GM12878 (cell line): Measurements from ENCODE around the gene RAPGEF1. TPM values are rescaled to one million over a fixed set of nuclear protein-coding genes. Genes with fewer than 3 reads are reported as not detected.

Experiments
- ATAC-seq: fragments of 200-7000 bp; cut with Tn5 transposase; 3 replicates; pipeline ENCODE4 v1.9.1; 2020; ENCODE audit warnings: mild to moderate bottlenecking, moderate library complexity
- BruUV-seq: library from RNA; stranded (reverse); fragments of 400-500 nt; replicated peaks from 2 replicates; lab custom pipeline; 2021; lab: Mats Ljungman, UMichigan
- CTCF ChIA-PET: fragments of 300-600 bp; sonication (Branson Sonifier 250); formaldehyde crosslinking; extraction: SDS; loops from one replicate; lab custom pipeline; 2021; ENCODE audit warnings: inconsistent platforms; lab: Yijun Ruan, JAX
- POLR2A ChIA-PET: fragments of 350-600 bp; formaldehyde crosslinking; extraction: SDS; loops from one replicate; lab custom pipeline; 2021; ENCODE audit warnings: inconsistent platforms; lab: Charles Lee
- RAD21 ChIA-PET: fragments of 300-600 bp; sonication (Branson Sonifier 250); formaldehyde crosslinking; loops from one replicate; lab custom pipeline; 2023; ENCODE audit warnings: antibody characterized with exemption; ENCODE audit not compliant: unreplicated experiment; lab: Charles Lee
- SMC1A ChIA-PET: fragments of 300-600 bp; sonication (Branson Sonifier 250); formaldehyde crosslinking; loops from one replicate; lab custom pipeline; 2023; ENCODE audit not compliant: unreplicated experiment, uncharacterized antibody; lab: Charles Lee
- DNase-seq: peaks from one replicate; pipeline ENCODE4 v3.0.0-alpha.2; 2011; ENCODE audit warnings: low read depth, low spot score
- FAIRE-seq: peaks from 3 replicates; lab custom pipeline; 2011; peaks lifted over from hg19 to GRCh38; lab: Jason Lieb, UNC
- H2AFZ ChIP-seq: 2 replicates; pipeline ENCODE4 v1.6.0; 2011; ENCODE audit warnings: low read depth, low read length, control low read depth; ENCODE audit not compliant: control insufficient read depth
- H3K27ac ChIP-seq: 2 replicates; pipeline ENCODE4 v1.5.1; 2011; ENCODE audit warnings: control low read depth; ENCODE audit not compliant: control insufficient read depth, insufficient read depth
- H3K27me3 ChIP-seq, 2 experiments: replicated peaks in 1 of 2; 2 replicates each; pipeline versions ENCODE4 v1.6.0 to v1.6.1; 2011; ENCODE audit warnings: low read length in 1 of 2; ENCODE audit not compliant: control insufficient read depth in 2 of 2, insufficient read depth in 2 of 2
- H3K36me3 ChIP-seq, 2 experiments: 2 replicates each; pipeline ENCODE4 v1.5.1; 2011; ENCODE audit warnings: low read length in 1 of 2; ENCODE audit not compliant: control insufficient read depth in 2 of 2, insufficient read depth in 2 of 2
- H3K4me1 ChIP-seq: 2 replicates; pipeline ENCODE4 v1.6.1; 2011; ENCODE audit warnings: mild to moderate bottlenecking, low read length, moderate library complexity, mixed read lengths; ENCODE audit not compliant: control insufficient read depth, insufficient read depth
- H3K4me2 ChIP-seq: 2 replicates; pipeline ENCODE4 v1.6.0; 2011; ENCODE audit warnings: control low read depth; ENCODE audit not compliant: control insufficient read depth, insufficient read depth
- H3K4me3 ChIP-seq: fragments of 200-600 bp; sonication (generic); 2 replicates; pipeline ENCODE4 v1.5.1; 2016
- H3K79me2 ChIP-seq: 2 replicates; pipeline ENCODE4 v1.6.0; 2011; ENCODE audit warnings: low read length; ENCODE audit not compliant: control insufficient read depth, insufficient read depth
- H3K9ac ChIP-seq: 2 replicates; pipeline ENCODE4 v1.8.0; 2011; ENCODE audit warnings: low read length, control low read depth, mixed read lengths; ENCODE audit not compliant: control insufficient read depth, insufficient read depth
- H3K9me3 ChIP-seq: replicated peaks from 3 replicates; pipeline ENCODE4 v1.5.1; 2011; ENCODE audit warnings: mild to moderate bottlenecking, low read length; ENCODE audit not compliant: control insufficient read depth, insufficient read depth
- H4K20me1 ChIP-seq: 2 replicates; pipeline ENCODE4 v1.6.0; 2011; ENCODE audit not compliant: control insufficient read depth, insufficient read depth
- BACH1 ChIP-seq: fragments of 450-650 bp; IDR thresholded peaks from 2 replicates; pipeline ENCODE4 v1.6.1; 2017; ENCODE audit warnings: mild to moderate bottlenecking, borderline replicate concordance
- CHD2 ChIP-seq: IDR thresholded peaks from 2 replicates; pipeline ENCODE4 v1.6.1; 2011; ENCODE audit warnings: low read depth, low read length, improper control_type of control experiment, borderline replicate concordance
- EP300 ChIP-seq, 2 experiments: fragments of 150-350 bp in 1 of 2; IDR thresholded peaks; 2 replicates each; pipeline ENCODE4 v1.6.1; 2011 to 2012; ENCODE audit warnings: low read depth in 2 of 2, low read length in 2 of 2, borderline replicate concordance in 1 of 2, improper control_type of control experiment in 1 of 2, inconsistent platforms in 1 of 2; ENCODE audit not compliant: control insufficient read depth in 1 of 2
- HDAC6 ChIP-seq: fragments of 200-600 bp; sonication (generic); IDR thresholded peaks from one replicate; pipeline ENCODE4 v1.8.0; 2017; ENCODE audit warnings: antibody characterized with exemption; ENCODE audit not compliant: unreplicated experiment
- HDGF ChIP-seq: fragments of 450-650 bp; IDR thresholded peaks from 2 replicates; pipeline ENCODE4 v1.6.1; 2016; ENCODE audit warnings: antibody characterized with exemption
- KLF5 ChIP-seq: fragments of 450-650 bp; IDR thresholded peaks from 2 replicates; pipeline ENCODE4 v1.6.1; 2014; ENCODE audit warnings: mild to moderate bottlenecking; ENCODE audit not compliant: partially characterized antibody
- MXI1 ChIP-seq: fragments of 150-350 bp; IDR thresholded peaks from 2 replicates; pipeline ENCODE4 v1.6.1; 2011; ENCODE audit warnings: low read depth, mild to moderate bottlenecking, inconsistent platforms, low read length, improper control_type of control experiment
- PAX8 ChIP-seq: fragments of 450-650 bp; IDR thresholded peaks from 2 replicates; pipeline ENCODE4 v1.6.1; 2017; ENCODE audit warnings: mild to moderate bottlenecking, moderate library complexity
- PML ChIP-seq: IDR thresholded peaks from 2 replicates; pipeline ENCODE4 v1.6.1; 2012; ENCODE audit warnings: low read length, inconsistent platforms
- POLR2A ChIP-seq: IDR thresholded peaks from 2 replicates; pipeline ENCODE4 v1.6.1; 2011; ENCODE audit warnings: low read depth, mild to moderate bottlenecking, low read length
- POLR2AphosphoS5 ChIP-seq: IDR thresholded peaks from 2 replicates; pipeline ENCODE4 v1.6.1; 2011; ENCODE audit warnings: mild to moderate bottlenecking, low read length, inconsistent platforms
- POU2F2 ChIP-seq: IDR thresholded peaks from 3 replicates; pipeline ENCODE4 v1.6.1; 2011; ENCODE audit warnings: low read depth, mild to moderate bottlenecking, low read length, borderline replicate concordance
- RELA ChIP-seq: fragments of 450-650 bp; IDR thresholded peaks from 2 replicates; pipeline ENCODE4 v1.8.0; 2014; ENCODE audit warnings: borderline replicate concordance; ENCODE audit not compliant: partially characterized antibody
- SIN3A ChIP-seq: IDR thresholded peaks from 2 replicates; pipeline ENCODE4 v1.6.1; 2012; ENCODE audit warnings: low read depth, low read length, improper control_type of control experiment
- TARDBP ChIP-seq: IDR thresholded peaks from 2 replicates; pipeline ENCODE4 v1.6.1; 2016; ENCODE audit warnings: borderline replicate concordance
- WGBS: methylation state at CpG from one replicate; pipeline ENCODE4 v1.1.6; 2016; ENCODE audit warnings: low lambda C conversion rate; ENCODE audit not compliant: insufficient replicate concordance, insufficient coverage; ENCODE audit errors: missing lambda C conversion rate; 5-methylcytosine and 5-hydroxymethylcytosine counted together
- in situ Hi-C: fragments of 300-500 bp; cut with MboI; formaldehyde crosslinking; loops from 9 replicates; pipeline ENCODE4 v1.14.3; 2018; ENCODE audit warnings: mixed read lengths
- intact Hi-C: fragments of 100-400 bp; cut with micrococcal nuclease; formaldehyde crosslinking; loops from one replicate; pipeline ENCODE4 v1.14.2; 2022; ENCODE audit not compliant: unreplicated experiment
- polyA plus RNA-seq, 11 experiments: library from polyadenylated mRNA; depleted of rRNA in 4 of 11; unstranded in 6 of 11; stranded (reverse) in 5 of 11; fragments of >200 nt; fragmentation: Nextera tagmentation in 4 of 11; fragmentation: Illumina TruSeq in 1 of 11; extraction: Ambion mirVana in 4 of 11; extraction: Trizol in 1 of 11; gene quantifications; 1 replicate in 1 of 11; 2 replicates in 10 of 11; pipeline versions ENCODE4 v1.2.1 to v1.2.3, GENCODE V29; 2011 to 2016; ENCODE audit warnings: inconsistent platforms in 2 of 11, missing spikeins in 2 of 11, low read depth in 1 of 11
- total RNA-seq, 4 experiments: library from RNA; depleted of rRNA in 3 of 4; stranded (reverse); fragments of >200 nt in 3 of 4; fragmentation: Illumina TruSeq in 1 of 4; extraction: Trizol in 1 of 4; gene quantifications; 2 replicates each; pipeline versions ENCODE4 v1.2.1 to v1.2.3, GENCODE V29; 2013 to 2021
- TF ChIP-seq, protein P1 (sequence below): IDR thresholded peaks from 2 replicates; pipeline ENCODE4 v1.6.1; 2012; ENCODE audit warnings: low read length, inconsistent platforms
- TF ChIP-seq, protein P2 (sequence below): IDR thresholded peaks from 2 replicates; pipeline ENCODE4 v1.6.1; 2012; ENCODE audit warnings: low read depth, low read length, improper control_type of control experiment
- TF ChIP-seq, protein P3 (sequence below): fragments of 150-350 bp; IDR thresholded peaks from 2 replicates; pipeline ENCODE4 v1.6.1; 2014; ENCODE audit warnings: mild to moderate bottlenecking, low read depth, low read length
- TF ChIP-seq, protein P4 (sequence below): fragments of 450-650 bp; IDR thresholded peaks from 2 replicates; pipeline ENCODE4 v1.6.1; 2016; ENCODE audit warnings: mild to moderate bottlenecking

The RAPGEF1 gene
- total and polyA plus RNA-seq, 10 of the 15 experiments (the other 5 are each of a cell fraction or from before 2014, with no cell fraction given), result 0.42 to 113 (median 45.9) TPM

DNA sequence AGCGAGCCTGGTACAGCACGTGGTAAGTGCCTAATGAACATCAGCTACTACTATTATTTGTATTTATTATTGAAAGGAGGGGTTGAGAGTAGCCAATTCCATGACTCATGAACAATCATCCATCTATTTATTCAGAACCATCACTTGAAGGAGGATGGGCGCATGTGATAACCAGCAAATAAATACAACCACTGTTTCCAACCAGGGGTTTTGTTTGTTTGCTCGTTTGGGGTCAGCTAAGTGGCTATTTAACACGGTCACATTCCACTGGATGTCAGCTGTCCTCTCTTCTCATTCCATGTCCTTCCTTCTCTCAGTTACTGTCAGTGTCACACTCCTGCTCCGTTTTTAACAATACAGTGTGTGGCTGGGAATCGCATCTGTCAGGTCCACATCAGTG lies 8.6 kb downstream of the RAPGEF1 start (continued):
- TF ChIP-seq, protein P1, sequence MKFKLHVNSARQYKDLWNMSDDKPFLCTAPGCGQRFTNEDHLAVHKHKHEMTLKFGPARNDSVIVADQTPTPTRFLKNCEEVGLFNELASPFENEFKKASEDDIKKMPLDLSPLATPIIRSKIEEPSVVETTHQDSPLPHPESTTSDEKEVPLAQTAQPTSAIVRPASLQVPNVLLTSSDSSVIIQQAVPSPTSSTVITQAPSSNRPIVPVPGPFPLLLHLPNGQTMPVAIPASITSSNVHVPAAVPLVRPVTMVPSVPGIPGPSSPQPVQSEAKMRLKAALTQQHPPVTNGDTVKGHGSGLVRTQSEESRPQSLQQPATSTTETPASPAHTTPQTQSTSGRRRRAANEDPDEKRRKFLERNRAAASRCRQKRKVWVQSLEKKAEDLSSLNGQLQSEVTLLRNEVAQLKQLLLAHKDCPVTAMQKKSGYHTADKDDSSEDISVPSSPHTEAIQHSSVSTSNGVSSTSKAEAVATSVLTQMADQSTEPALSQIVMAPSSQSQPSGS, result no peak
- TF ChIP-seq TARDBP (no peak), KLF5 (no peak)

DNA sequence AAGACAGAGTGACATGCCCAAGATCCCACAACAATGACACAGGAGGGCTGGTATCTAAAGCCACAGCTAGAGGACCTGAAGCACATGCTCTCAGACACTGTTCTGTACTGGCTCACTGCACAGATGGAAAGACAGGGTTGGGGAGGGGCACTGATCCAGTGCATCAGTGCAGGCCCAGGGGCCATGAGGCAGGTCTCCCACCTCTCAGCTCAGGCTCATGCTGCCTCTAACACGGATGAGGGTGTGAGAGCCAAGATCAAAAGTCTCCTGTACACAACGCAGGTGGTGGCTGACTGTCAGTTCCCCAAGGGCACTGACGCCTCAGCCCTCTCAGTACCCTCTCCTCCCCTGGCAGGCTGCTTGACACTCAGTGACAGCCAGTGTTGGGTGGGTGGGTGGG lies 10.9 kb downstream of the RAPGEF1 start:
- peak; percentile 39 for ATAC-seq
- peaks cover 90% of the 10 kb centered on the region for H3K79me2 ChIP-seq
- H3K4me3 ChIP-seq, result peak overlapping the region; percentile 63; the same call in 1 of the 2 replicates
- no peaks in the 10 kb centered on the region for H3K9me3 ChIP-seq
- H4K20me1 ChIP-seq, result no peaks in the 10 kb centered on the region
- no peaks in the 10 kb centered on the region for H3K27me3 ChIP-seq
- no peak for DNase-seq
- intact Hi-C loops (loop anchor here (1.0 to 2.0 kb wide), 3 partner anchors 19 to 60 kb away; no protein-coding TSS in a partner anchor), in situ Hi-C loops (loop anchor here (10.0 kb wide), 1 partner anchor 464 kb away; no protein-coding TSS in a partner anchor)
- peaks cover 73% of the 10 kb centered on the region for H3K4me1 ChIP-seq
- H2AFZ ChIP-seq, result no peak overlapping the region
- H3K9ac ChIP-seq, result peak overlapping the region; percentile 77
- H3K36me3 ChIP-seq, result 0 out of 4 replicates have a peak, but pooled peaks cover 0 to 1% of the 10 kb centered on the region in 2 experiments
- FAIRE-seq, result no peak
- BruUV-seq, result no TSS peak
- 0% methylated on average over 3 of the region's 3 CpGs for WGBS
- RAD21 ChIA-PET, result interaction anchor here (0.5 to 17.7 kb wide), 11 partner anchors 9 to 487 kb away, joined by 4 to 408 read pairs (median 35); no protein-coding TSS in a partner anchor
- peak overlapping the region; percentile 97 for H3K4me2 ChIP-seq
- SMC1A ChIA-PET, result interaction anchor here (1.8 to 21.2 kb wide), 11 partner anchors 8 to 109 kb away, joined by 4 to 535 read pairs (median 19); no protein-coding TSS in a partner anchor
- H3K27ac ChIP-seq, result peak overlapping the region; percentile 99
- POLR2A ChIA-PET, result interaction anchor here (0.6 to 17.4 kb wide), 7 partner anchors 9 to 107 kb away, joined by 3 to 291 read pairs (median 12); partner anchors contain the start of gene RAPGEF1
- CTCF ChIA-PET, result interaction anchor here (1.0 to 17.1 kb wide), 10 partner anchors 9 to 137 kb away, joined by 4 to 197 read pairs (median 12); partner anchors contain the start of gene RAPGEF1
- TF ChIP-seq RELA (peak; percentile 22), HDAC6 (no peak), MXI1 (peak; percentile 85), CHD2 (0 out of 2 replicates have a peak, but pooled peaks have one; percentile 27), EP300 (IDR thresholded peaks at IDR 0.05; ENCODE audit: borderline replicate concordance in 1 of 2, control insufficient read depth in 1 of 2, low read depth in 2 of 2, low read length in 2 of 2) (peak in 1 of 2 experiments; percentile 25; a peak in 1 of 4 replicates), SIN3A (peak; percentile 63; the same call in 1 of the 2 replicates), HDGF (peak; percentile 85), POU2F2 (0 out of 3 replicates have a peak, but pooled peaks have one; percentile 10), POLR2AphosphoS5 (peak; percentile 90), PAX8 (no peak), PML (no peak), BACH1 (0 out of 2 replicates have a peak, but pooled peaks have one; percentile 15), POLR2A (peak; percentile 76)
- TF ChIP-seq, protein P2, sequence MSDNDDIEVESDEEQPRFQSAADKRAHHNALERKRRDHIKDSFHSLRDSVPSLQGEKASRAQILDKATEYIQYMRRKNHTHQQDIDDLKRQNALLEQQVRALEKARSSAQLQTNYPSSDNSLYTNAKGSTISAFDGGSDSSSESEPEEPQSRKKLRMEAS, result peak; percentile 65; the same call in 1 of the 2 replicates
- TF ChIP-seq, protein P3, sequence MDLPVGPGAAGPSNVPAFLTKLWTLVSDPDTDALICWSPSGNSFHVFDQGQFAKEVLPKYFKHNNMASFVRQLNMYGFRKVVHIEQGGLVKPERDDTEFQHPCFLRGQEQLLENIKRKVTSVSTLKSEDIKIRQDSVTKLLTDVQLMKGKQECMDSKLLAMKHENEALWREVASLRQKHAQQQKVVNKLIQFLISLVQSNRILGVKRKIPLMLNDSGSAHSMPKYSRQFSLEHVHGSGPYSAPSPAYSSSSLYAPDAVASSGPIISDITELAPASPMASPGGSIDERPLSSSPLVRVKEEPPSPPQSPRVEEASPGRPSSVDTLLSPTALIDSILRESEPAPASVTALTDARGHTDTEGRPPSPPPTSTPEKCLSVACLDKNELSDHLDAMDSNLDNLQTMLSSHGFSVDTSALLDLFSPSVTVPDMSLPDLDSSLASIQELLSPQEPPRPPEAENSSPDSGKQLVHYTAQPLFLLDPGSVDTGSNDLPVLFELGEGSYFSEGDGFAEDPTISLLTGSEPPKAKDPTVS, result no peak
- TF ChIP-seq, protein P4, sequence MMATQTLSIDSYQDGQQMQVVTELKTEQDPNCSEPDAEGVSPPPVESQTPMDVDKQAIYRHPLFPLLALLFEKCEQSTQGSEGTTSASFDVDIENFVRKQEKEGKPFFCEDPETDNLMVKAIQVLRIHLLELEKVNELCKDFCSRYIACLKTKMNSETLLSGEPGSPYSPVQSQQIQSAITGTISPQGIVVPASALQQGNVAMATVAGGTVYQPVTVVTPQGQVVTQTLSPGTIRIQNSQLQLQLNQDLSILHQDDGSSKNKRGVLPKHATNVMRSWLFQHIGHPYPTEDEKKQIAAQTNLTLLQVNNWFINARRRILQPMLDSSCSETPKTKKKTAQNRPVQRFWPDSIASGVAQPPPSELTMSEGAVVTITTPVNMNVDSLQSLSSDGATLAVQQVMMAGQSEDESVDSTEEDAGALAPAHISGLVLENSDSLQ, result peak; percentile 65
